GM12892 (cell line): ENCODE results near the gene TIE1.

Experiments used
- DNase-seq: peaks from one replicate; pipeline ENCODE4 v3.0.0; 2011; ENCODE audit not compliant: insufficient read length
- FAIRE-seq: peaks from 2 replicates; lab custom pipeline; 2011; peaks lifted over from hg19 to GRCh38; lab: Jason Lieb, UNC
- POLR2A ChIP-seq: IDR thresholded peaks from 2 replicates; pipeline ENCODE4 v1.6.1; 2011; ENCODE audit warnings: low read depth, low read length, control low read depth
- POLR2AphosphoS5 ChIP-seq: IDR thresholded peaks from 2 replicates; pipeline ENCODE4 v1.6.1; 2011; ENCODE audit warnings: low read depth, low read length, control low read depth
- TAF1 ChIP-seq: IDR thresholded peaks from 2 replicates; pipeline ENCODE4 v1.6.1; 2011; ENCODE audit warnings: low read depth, mild to moderate bottlenecking, control low read depth, low read length, borderline replicate concordance

TIE1 gene

GRCh38 chr1:43308635-43309404 is 8.0 kb downstream of the TIE1 start:
- FAIRE-seq, result no peak
- TF ChIP-seq POLR2AphosphoS5, result no peak
- TF ChIP-seq TAF1, result no peak
- no peak for TF ChIP-seq POLR2A
- DNase-seq, result no peak

- no peak for FAIRE-seq
- DNase-seq, result no peak
- no peak for TF ChIP-seq TAF1
- TF ChIP-seq POLR2A, result no peak
- no peak for TF ChIP-seq POLR2AphosphoS5
These were observed 8.7 kb downstream of the TIE1 start for GRCh38 chr1:43309405-43310025.

DNA sequence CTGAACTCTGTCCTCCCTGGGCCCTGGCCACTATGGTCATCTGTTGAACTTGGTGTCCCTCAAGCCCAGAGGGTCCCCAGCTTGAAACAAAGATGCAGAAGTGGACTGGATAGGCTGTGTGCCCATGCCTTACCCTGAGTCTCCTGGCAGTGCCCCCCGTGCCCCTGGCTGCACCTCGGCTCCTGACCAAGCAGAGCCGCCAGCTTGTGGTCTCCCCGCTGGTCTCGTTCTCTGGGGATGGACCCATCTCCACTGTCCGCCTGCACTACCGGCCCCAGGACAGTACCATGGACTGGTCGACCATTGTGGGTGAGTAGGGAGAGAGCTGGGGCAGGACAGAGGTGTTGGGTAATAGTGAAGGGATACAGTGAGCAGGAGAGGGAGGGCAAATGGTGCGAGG is 10.7 kb downstream of the TIE1 start:
- FAIRE-seq (no peak), DNase-seq (no peak)
- TF ChIP-seq POLR2A, result no peak

- DNase-seq, result no peak
- TF ChIP-seq POLR2AphosphoS5 (no peak), TAF1 (no peak), POLR2A (no peak)
- no peak for FAIRE-seq
These were observed 11.4 kb downstream of the TIE1 start for GRCh38 chr1:43312212-43312623.

DNA sequence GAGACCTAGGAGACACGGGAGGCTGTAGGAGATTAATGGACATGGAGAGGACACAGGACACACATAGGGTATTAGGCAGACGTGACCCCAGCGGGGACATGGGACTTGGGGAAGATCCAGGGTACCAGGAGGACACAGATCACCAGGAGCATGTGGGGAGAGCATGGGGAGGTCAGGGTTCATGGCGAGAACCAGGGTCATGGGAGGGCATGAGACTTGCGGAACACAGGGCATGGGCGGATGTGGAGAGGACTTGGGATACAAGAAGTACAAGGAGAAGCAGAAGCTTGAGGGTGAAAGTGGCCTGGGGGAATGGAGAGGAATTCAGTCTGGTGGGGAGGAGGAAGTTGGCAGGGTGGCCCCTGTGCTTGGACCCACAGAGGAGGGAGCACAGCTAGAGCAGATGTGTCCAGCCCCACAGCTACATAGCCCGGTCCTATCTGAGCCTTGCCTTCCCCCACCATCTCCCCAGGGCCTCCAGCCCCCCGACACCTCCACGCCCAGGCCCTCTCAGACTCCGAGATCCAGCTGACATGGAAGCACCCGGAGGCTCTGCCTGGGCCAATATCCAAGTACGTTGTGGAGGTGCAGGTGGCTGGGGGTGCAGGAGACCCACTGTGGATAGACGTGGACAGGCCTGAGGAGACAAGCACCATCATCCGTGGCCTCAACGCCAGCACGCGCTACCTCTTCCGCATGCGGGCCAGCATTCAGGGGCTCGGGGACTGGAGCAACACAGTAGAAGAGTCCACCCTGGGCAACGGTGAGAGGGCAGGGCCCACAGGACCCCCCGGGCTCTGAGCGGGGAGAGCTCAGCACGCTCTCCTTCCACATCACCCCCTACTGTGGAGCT is 12.1 kb downstream of the TIE1 start:
- FAIRE-seq (no peak), DNase-seq (no peak)
- no peak for TF ChIP-seq TAF1
- TF ChIP-seq POLR2A, result no peak
- no peak for TF ChIP-seq POLR2AphosphoS5

- no peak for FAIRE-seq
- no peak for DNase-seq
- TF ChIP-seq TAF1 (no peak), POLR2AphosphoS5 (no peak), POLR2A (no peak)
These were observed 13.0 kb downstream of the TIE1 start for GRCh38 chr1:43313771-43314170.

DNA sequence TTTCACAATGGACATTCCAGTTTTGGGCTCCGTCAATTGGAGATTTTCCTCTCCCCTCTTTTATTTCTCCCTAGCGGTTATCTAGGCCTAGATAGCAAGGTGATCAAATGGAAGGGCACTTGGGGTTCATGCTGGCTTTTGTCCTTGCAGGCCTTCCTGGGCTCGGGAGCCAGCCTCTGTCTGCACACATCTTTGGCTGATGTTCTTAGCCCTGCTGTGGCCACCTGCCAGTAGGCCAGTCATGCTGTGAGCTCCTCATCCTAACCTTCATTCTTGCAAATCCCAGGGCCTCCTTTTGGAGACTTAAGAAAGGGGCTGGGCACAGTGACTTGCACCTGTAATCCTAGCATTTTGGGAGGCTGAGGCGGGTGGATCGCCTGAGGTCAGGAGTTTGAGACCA is 13.5 kb downstream of the TIE1 start:
- DNase-seq, result no peak
- FAIRE-seq, result no peak
- TF ChIP-seq TAF1 (no peak), POLR2A (no peak), POLR2AphosphoS5 (no peak)

- FAIRE-seq, result no peak
- no peak for DNase-seq
- TF ChIP-seq POLR2A, result no peak
- no peak for TF ChIP-seq TAF1
- TF ChIP-seq POLR2AphosphoS5, result no peak
These were observed 14.7 kb downstream of the TIE1 start for GRCh38 chr1:43315481-43315880.

DNA sequence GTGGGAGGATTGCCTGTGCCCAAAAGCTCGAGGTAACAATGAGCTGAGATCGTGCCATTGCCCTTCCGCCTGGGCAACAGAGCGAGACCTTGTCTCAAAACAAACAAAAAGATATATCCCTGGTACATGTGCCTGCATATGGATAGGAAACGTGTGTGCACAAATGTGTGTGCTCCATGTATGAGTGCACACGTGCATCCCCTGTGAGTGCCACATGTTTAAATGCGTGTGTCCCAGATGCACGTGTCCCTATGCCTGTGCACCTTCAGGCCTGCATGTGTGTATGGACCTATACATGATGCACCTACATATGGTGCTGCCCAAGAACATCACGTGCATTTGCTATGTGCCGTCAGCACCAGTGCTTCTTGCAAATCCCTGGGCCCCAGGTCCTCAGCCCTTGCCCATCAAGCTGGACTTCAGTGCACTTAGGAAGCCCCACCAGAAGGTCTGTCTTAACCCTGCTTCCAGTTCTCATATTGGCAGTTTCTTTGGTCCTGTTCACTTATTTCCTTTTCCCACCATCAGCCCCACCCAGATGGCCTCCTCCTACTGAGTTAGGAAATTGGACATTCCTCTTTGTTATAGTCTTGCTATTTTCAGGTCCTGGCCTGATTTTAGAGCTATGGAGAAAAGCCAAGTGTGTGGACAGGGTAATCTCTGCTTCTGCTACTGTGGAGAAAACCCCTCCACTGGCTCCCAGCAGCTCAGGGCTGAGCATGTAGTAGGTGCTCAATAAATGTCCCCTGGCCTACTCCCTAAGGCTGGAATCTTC is 15.4 kb downstream of the TIE1 start:
- FAIRE-seq (no peak), DNase-seq (no peak)
- TF ChIP-seq TAF1 (no peak), POLR2AphosphoS5 (no peak), POLR2A (no peak)

DNA sequence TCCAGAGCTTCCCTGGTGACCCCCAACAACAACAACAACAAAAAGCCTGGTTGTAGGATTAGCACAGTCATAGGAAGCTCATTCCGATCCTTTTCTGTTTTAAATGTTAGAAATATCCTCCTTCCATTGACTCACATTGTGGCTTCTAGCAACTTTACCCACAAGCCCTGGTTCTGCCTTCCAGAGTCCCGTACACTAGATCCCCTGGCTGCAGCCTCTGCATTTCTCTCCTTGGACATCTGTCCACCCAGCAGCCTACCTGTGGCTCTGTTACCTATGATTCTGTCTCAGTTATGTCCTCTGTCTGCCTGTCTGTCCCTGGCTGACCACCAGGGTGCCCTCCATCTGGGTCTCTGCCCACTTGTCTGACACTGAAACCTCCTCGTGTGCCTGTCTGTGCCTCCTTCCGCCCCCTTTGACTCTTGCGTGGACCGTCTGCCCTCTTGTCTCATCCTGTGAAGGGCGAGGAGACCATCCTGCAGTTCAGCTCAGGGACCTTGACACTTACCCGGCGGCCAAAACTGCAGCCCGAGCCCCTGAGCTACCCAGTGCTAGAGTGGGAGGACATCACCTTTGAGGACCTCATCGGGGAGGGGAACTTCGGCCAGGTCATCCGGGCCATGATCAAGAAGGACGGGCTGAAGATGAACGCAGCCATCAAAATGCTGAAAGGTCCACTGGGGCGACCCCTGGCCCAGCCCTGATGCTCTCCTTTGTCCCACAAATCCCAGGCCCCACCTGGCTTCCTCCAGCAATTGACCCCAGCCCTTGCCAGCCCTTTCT is 16.1 kb downstream of the TIE1 start:
- FAIRE-seq (no peak), DNase-seq (no peak)
- TF ChIP-seq TAF1 (no peak), POLR2A (no peak), POLR2AphosphoS5 (no peak)
